Frontal cortex (tissue), 4 donors: ENCODE results near the gene SPDEF. TPM values are rescaled to one million over a fixed set of nuclear protein-coding genes. Genes with fewer than 3 reads are reported as not detected.

Experiments
- DNase-seq, 2 donors: peaks; one replicate each; pipeline ENCODE4 v3.0.0; 2012; ENCODE audit warnings: low spot score in 2 of 2
- FAIRE-seq: peaks from 2 replicates; lab custom pipeline; 2012; peaks lifted over from hg19 to GRCh38; lab: Jason Lieb, UNC
- total RNA-seq: library from RNA; depleted of rRNA; stranded (reverse); fragments of >200 nt; gene quantifications from one replicate; pipeline ENCODE4 v1.2.3, GENCODE V29; 2014
- donor health status: control.
- donor health status: control.
- donor health status: control.

The SPDEF gene
- total RNA-seq, 1 donor from 2014 or later = not detected

DNA sequence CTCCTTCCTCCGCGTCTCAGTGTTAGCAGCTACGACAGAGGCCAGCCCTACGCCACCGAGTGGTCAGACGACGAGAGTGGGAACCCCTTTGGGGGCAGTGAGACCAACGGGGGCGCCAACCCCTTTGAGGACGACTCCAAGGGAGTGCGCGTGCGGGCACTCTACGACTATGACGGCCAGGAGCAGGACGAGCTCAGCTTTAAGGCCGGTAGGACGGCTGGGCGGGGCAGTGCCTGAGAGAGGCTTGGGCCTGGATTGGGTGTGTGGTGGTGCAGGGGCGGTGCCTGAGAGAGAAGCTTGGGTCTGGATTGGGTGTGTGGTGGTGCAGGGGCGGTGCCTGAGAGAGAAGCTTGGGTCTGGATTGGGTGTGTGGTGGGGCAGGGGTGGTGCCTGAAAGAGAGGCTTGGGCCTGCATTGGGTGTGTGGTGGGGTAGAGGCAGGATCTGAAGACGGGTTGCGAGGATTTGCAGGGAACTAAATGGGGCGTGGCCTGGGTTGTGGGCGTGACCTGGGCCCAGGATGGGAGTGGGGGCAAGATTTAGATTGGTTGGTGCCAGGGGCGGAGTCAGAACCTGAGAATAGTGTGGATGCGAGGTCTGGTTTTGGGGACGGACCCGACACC lies 24.4 kb downstream of the SPDEF start:
- FAIRE-seq = no peak

GRCh38 chr6:34530753-34531365 lies 25.3 kb downstream of the SPDEF start:
- FAIRE-seq (no peak), DNase-seq (no peak)

More for the DNA sequence above, 24.4 kb downstream of the SPDEF start:
- DNase-seq = no peak

- FAIRE-seq = no peak
- no peak for DNase-seq
These were observed 26.3 kb downstream of the SPDEF start for GRCh38 chr6:34529665-34530327.

GRCh38 chr6:34528996-34529664 lies 27.0 kb downstream of the SPDEF start:
- FAIRE-seq = no peak
- DNase-seq = no peak

DNA sequence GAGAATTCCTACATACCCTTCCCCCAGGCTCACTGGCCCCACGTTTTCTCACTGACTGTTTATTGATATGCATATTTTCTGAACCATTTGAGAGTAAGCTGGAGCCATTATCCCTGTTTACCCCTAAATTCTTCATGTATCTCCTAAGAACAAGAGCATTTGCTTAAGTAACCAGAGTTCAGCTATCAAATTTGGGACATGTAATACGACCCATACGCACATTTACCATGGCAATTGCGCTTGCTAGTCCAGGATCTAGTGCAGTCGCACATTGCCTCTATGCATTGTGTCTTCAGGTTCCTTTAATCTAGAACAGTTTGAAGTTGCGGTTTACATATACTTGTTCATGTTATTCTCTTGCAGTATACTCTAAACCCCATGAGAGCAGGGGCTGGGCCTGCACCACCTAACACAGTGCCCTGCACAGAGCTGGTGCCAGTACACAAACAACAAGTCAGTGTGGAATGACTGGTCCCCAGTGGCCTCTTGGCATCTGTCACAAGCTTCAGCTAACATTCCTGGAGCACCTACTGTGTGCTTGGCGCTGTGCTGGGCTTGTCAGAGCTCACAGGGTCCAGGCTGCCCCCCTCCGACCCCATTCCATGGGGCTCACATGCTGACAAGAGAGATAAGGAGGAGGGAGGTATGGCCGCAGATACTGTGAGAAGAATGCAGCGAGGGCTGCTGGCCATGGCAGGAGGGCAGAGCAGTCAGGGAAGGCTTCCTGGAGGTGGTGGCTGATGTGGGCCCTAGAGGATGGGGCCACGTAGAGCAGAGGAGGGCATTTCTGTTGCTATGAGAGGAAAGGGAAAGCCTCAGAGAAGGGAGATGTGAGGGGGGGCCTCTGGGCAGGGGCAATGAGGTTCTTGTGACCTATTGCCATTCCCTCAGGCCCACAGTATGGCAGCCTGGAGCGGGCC lies 28.1 kb downstream of the SPDEF start:
- no peak for FAIRE-seq
- no peak for DNase-seq

DNA sequence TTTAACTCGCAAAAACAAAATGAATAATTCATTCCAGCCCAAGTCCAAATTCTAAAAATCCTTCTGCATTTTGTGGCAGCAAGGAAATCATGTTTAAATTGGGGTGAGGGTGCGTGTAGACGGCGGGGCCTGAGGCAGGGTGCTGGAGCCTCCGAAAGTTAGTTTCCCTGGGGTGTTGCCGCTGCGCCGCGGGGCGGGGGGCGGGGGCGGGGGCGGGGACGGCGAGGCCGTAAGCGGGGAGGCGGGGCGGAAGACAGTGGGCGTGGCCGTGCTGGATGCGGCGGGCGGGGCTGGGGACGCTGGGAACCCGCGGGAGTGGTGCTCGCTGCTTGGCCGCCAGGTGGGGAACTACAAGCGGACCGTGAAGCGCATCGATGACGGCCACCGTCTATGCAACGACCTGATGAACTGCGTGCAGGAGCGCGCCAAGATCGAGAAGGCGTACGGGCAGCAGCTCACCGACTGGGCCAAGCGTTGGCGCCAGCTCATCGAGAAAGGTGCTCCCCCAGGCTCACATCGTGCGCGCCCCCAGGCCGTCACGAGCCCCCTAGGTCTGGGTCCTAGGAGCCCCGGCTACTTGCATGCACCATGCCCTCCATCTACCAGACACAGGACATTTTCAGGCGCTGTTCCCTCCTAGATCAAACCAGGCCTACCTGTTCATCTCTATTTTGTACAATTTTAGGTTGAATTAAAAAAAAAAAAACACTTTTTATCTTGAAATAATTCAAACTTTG lies 29.0 kb downstream of the SPDEF start:
- no peak for FAIRE-seq
- DNase-seq = peak; percentile 90 to 98

DNA sequence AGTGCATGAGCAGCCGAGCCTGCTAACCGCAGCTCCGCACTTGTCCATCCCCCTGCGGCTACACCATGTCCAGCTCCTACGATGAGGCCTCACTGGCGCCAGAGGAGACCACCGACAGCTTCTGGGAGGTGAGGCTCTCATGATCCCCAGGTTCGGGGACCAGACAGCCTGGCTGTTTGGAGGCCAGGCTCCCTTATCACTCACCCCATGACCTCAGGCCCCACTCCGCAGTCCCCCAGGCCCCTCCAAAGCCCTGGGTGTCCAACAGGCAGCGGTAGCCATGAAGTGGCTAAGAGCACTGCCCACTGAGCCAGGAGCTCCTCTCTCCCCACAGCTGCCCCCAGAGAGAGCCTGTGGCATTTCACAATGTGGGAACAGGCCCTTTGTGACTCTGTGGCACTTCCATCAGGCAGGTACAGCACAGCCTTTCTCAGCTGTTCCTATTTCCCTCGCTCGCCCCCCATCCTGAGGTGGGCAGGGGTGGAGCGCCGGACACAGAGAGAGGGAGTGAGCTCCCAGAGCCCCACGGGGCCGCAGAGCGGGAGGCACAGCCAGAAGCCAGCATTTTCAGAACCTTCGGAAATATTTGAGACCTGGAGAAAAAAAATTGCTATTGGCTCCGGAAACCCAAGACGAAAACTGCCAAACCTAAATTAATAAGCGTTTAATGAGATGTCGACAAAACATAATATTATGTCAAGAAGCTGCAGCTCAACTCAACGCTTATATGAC lies 29.7 kb downstream of the SPDEF start:
- FAIRE-seq = no peak

DNA sequence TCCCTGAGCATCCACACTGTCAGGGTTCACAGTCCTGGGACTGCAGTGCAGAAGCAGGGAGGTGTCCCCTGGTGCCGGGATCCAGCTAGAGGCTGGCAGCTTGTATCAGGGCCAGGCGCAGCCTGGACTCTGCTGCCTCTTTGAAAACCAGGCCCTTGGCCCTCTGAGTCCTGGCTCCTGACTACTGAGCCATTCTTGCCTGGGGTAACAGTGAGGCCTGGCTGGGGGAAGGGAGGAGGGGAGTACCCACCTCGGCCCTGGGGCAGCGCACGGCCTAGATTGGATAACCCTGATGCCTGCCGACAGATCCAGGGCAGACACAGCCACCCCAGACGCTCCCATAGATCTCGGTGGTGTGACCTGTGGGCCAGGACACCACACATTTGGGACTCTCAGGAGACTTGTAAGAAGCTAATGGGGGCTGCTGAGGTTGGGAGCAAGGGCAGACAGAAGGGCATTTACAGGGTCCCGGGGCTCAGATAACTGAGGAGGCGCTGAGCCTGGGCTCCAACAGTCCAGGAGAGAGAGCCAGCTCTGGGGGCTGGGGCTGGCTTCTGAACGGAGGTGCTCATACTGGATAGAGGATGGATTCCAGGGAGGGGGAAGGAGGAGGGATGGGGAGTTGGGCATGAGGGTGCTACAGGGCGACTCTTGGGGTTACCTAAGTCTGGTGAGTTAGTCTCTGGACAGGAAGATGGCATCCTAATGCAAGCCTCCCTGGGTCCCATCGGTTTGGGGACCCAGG lies 30.5 kb downstream of the SPDEF start:
- DNase-seq = no peak
- no peak for FAIRE-seq

More for the DNA sequence above, 29.7 kb downstream of the SPDEF start:
- DNase-seq = no peak

- no peak for DNase-seq
- FAIRE-seq = no peak
These were observed 31.2 kb downstream of the SPDEF start for GRCh38 chr6:34524971-34525370.

DNA sequence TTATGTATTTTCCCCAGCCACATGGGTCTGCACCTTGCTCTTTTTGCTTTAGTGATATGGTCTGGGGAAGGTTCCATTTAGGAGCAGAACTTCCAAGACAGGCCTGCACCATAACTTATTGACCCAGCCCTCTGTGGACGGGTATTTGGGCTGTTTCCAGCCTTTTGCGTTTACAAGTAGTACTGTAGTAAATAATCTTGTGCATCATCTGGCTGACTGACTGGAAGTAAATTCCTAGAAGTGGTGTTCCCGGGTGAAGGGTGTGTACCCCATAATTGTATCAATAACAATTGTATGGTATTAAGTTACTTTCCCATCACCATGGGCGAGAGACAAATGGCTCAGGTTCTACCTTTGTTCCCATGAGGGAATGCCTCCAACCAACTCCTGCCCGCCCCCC lies 31.6 kb downstream of the SPDEF start:
- DNase-seq (no peak), FAIRE-seq (no peak)

- DNase-seq = no peak
- no peak for FAIRE-seq
These were observed 32.5 kb downstream of the SPDEF start for GRCh38 chr6:34523441-34524206.

- DNase-seq (no peak), FAIRE-seq (no peak)
These were observed 33.4 kb downstream of the SPDEF start for GRCh38 chr6:34522761-34523160.

DNA sequence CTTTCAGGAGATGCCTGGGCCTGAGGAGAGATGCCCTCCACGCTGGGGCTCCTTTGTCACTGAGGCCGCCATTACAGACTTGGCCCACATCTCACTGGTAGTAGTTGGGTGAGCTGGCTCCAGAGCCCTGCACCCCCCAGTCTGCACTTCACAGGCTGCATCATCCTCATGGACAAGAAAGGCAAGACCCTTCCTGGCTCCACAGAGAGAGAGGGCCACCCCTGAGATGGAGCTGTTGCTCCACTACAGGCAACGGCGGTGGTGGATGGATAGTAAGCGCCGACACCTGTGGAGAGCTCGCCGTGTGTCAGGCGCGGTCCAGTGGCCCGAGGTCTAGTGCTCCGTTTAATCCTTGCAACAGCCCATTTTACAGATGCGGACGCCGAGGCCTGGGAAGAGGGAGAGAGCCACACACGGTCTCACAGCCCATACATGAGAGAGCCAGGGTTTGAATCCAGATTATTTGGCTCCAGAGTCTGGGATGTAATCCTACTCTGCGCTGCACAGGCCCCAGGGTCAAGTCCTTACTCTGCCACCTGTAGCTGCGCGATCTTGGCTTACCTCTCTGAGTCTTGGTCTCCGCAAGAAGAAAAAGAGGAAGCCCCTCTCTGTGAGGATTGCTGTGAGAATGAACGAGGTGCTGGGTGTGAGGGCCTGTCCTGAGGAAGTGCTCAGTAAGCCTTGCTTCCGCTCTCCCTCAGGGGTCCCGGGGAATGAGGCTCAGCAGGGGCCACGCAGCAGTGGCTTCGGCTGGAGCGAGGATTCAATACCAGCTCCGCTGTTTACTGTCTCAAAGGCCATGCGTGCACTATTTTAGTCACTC lies 34.5 kb downstream of the SPDEF start:
- FAIRE-seq = no peak
- DNase-seq = no peak

- no peak for FAIRE-seq
- DNase-seq = no peak
These were observed 35.3 kb downstream of the SPDEF start for GRCh38 chr6:34520645-34521462.

- DNase-seq = no peak
- FAIRE-seq = no peak
These were observed 36.0 kb downstream of the SPDEF start for GRCh38 chr6:34519971-34520644.
